OCI-LY1 (cell line): ENCODE results near the gene SLX4.

Experiments used
- H2AFZ ChIP-seq: fragments of 200-600 bp; sonication (generic), shearing (Covaris generic); 2 replicates; pipeline ENCODE4 v1.6.0; 2014; ENCODE audit warnings: antibody characterized with exemption, mild to moderate bottlenecking, low read length
- H3F3A ChIP-seq: fragments of 200-600 bp; sonication (generic), shearing (Covaris generic); 2 replicates; pipeline ENCODE4 v1.6.0; 2014; ENCODE audit warnings: mild to moderate bottlenecking, antibody characterized with exemption, low read length, moderate library complexity; ENCODE audit not compliant: insufficient read depth
- H3K27ac ChIP-seq: fragments of 200-600 bp; sonication (generic); 2 replicates; pipeline ENCODE4 v1.5.1; 2014; ENCODE audit warnings: low read length, mixed run types, mild to moderate bottlenecking, low read depth; ENCODE audit not compliant: poor library complexity, severe bottlenecking
- H3K27me3 ChIP-seq: fragments of 200-600 bp; sonication (generic); 2 replicates; pipeline ENCODE4 v1.6.0; 2014; ENCODE audit warnings: antibody characterized with exemption, mild to moderate bottlenecking, low read length, moderate library complexity; ENCODE audit not compliant: insufficient read depth
- H3K36me3 ChIP-seq: fragments of 200-600 bp; sonication (generic); 2 replicates; pipeline ENCODE4 v1.6.1; 2014; ENCODE audit warnings: mild to moderate bottlenecking, antibody characterized with exemption, low read length, moderate library complexity, mixed read lengths; ENCODE audit not compliant: insufficient read depth
- H3K4me1 ChIP-seq: fragments of 200-600 bp; sonication (generic); 2 replicates; pipeline ENCODE4 v1.5.1; 2014; ENCODE audit warnings: mild to moderate bottlenecking, low read length, moderate library complexity; ENCODE audit not compliant: insufficient read depth, severe bottlenecking
- H3K4me2 ChIP-seq: fragments of 200-600 bp; sonication (generic), shearing (Covaris generic); 2 replicates; pipeline ENCODE4 v1.6.1; 2014; ENCODE audit warnings: low read length
- H3K4me3 ChIP-seq: fragments of 200-600 bp; sonication (generic); 2 replicates; pipeline ENCODE4 v1.5.1; 2014; ENCODE audit warnings: low read length, low read depth, mild to moderate bottlenecking, mixed read lengths; ENCODE audit not compliant: poor library complexity, severe bottlenecking
- H3K79me2 ChIP-seq: fragments of 200-600 bp; shearing (Covaris generic); 2 replicates; pipeline ENCODE4 v1.6.1; 2016; ENCODE audit warnings: mixed run types, low read length, mixed read lengths; ENCODE audit not compliant: insufficient read depth
- H3K9ac ChIP-seq: fragments of 200-600 bp; sonication (generic), shearing (Covaris generic); 2 replicates; pipeline ENCODE4 v1.6.1; 2014; ENCODE audit warnings: mild to moderate bottlenecking, low read length, mixed read lengths
- H3K9me2 ChIP-seq: fragments of 200-600 bp; sonication (generic), shearing (Covaris generic); 2 replicates; pipeline ENCODE4 v1.6.1; 2014; ENCODE audit warnings: low read depth, mild to moderate bottlenecking, low read length, mixed read lengths
- H3K9me3 ChIP-seq: fragments of 200-600 bp; shearing (Covaris generic); 2 replicates; pipeline ENCODE4 v1.6.1; 2014; ENCODE audit warnings: low read length, mixed read lengths
- H4K20me1 ChIP-seq: fragments of 200-600 bp; sonication (generic), shearing (Covaris generic); 2 replicates; pipeline ENCODE4 v1.6.0; 2016; ENCODE audit warnings: mild to moderate bottlenecking, low read length; ENCODE audit not compliant: insufficient read depth
- EZH2 ChIP-seq: fragments of 200-600 bp; sonication (generic), shearing (Covaris generic); IDR thresholded peaks from 2 replicates; pipeline ENCODE4 v1.8.0; 2017; ENCODE audit warnings: borderline replicate concordance, mixed run types, mild to moderate bottlenecking, antibody characterized with exemption, low read length, moderate library complexity, mixed read lengths
- TF ChIP-seq, protein P1 (sequence below): fragments of 200-600 bp; sonication (generic), shearing (Covaris generic); IDR thresholded peaks from 2 replicates; pipeline ENCODE4 v1.5.1; 2017; ENCODE audit warnings: mild to moderate bottlenecking, antibody characterized with exemption, low read length, moderate library complexity, mixed read lengths

SLX4 gene

GRCh38 chr16:3646348-3646920 is 35.0 kb upstream of the SLX4 start:
- H2AFZ ChIP-seq = no peak overlapping the region
- no peak overlapping the region for H3K9ac ChIP-seq
- no peak overlapping the region for H3K4me3 ChIP-seq
- H3K27me3 ChIP-seq = no peaks in the 10 kb centered on the region
- H3K9me2 ChIP-seq = no peaks in the 10 kb centered on the region
- peaks cover 12% of the 10 kb centered on the region; the same call in 1 of the 2 replicates for H3K36me3 ChIP-seq
- peaks cover 9% of the 10 kb centered on the region for H3K4me1 ChIP-seq
- no peaks in the 10 kb centered on the region for H4K20me1 ChIP-seq
- H3K9me3 ChIP-seq = no peaks in the 10 kb centered on the region
- TF ChIP-seq, protein P1, sequence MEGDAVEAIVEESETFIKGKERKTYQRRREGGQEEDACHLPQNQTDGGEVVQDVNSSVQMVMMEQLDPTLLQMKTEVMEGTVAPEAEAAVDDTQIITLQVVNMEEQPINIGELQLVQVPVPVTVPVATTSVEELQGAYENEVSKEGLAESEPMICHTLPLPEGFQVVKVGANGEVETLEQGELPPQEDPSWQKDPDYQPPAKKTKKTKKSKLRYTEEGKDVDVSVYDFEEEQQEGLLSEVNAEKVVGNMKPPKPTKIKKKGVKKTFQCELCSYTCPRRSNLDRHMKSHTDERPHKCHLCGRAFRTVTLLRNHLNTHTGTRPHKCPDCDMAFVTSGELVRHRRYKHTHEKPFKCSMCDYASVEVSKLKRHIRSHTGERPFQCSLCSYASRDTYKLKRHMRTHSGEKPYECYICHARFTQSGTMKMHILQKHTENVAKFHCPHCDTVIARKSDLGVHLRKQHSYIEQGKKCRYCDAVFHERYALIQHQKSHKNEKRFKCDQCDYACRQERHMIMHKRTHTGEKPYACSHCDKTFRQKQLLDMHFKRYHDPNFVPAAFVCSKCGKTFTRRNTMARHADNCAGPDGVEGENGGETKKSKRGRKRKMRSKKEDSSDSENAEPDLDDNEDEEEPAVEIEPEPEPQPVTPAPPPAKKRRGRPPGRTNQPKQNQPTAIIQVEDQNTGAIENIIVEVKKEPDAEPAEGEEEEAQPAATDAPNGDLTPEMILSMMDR = no peak
- no peak for TF ChIP-seq EZH2
- no peaks in the 10 kb centered on the region for H3F3A ChIP-seq
- no peak overlapping the region for H3K27ac ChIP-seq
- no peak overlapping the region for H3K4me2 ChIP-seq
- H3K79me2 ChIP-seq = no peaks in the 10 kb centered on the region

GRCh38 chr16:3645504-3646347 is 34.3 kb upstream of the SLX4 start:
- Histone ChIP-seq H3K4me1 (peaks cover 9% of the 10 kb centered on the region), H3K36me3 (peaks cover 12% of the 10 kb centered on the region; the same call in 1 of the 2 replicates), H3K4me2 (no peak overlapping the region), H3K9me2 (no peaks in the 10 kb centered on the region), H3K4me3 (no peak overlapping the region), H2AFZ (no peak overlapping the region), H3K9me3 (no peaks in the 10 kb centered on the region), H3K9ac (no peak overlapping the region), H4K20me1 (no peaks in the 10 kb centered on the region), H3K27me3 (no peaks in the 10 kb centered on the region), H3F3A (no peaks in the 10 kb centered on the region), H3K27ac (no peak overlapping the region), H3K79me2 (no peaks in the 10 kb centered on the region)
- TF ChIP-seq, protein P1 = no peak
- no peak for TF ChIP-seq EZH2

DNA sequence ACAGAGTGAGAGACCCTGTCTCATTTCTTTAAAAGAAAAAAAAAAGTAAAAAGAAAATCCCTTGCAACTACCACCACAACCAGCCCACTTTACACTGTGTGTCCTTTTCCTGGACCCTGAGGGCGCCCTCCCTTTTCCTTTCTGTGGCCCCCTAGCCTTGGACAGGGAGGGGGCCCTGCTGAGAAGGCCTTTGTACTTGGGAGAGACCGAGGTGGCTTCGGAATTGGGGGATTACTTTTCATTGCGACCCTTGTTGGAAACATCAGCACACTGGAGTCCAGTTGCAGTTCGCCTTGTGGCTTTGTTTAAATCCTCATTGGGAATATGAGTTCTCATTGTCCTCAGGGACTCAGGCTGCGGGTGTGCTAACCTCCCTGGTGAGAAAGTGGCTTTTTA is 33.7 kb upstream of the SLX4 start:
- TF ChIP-seq EZH2 = no peak
- TF ChIP-seq, protein P1 = no peak
- Histone ChIP-seq H3F3A (no peaks in the 10 kb centered on the region), H3K4me3 (no peak overlapping the region), H3K27ac (no peak overlapping the region), H3K4me1 (peaks cover 9% of the 10 kb centered on the region), H3K9me3 (no peaks in the 10 kb centered on the region), H3K9ac (no peak overlapping the region), H3K9me2 (no peaks in the 10 kb centered on the region), H4K20me1 (no peaks in the 10 kb centered on the region), H3K79me2 (no peaks in the 10 kb centered on the region), H3K27me3 (no peaks in the 10 kb centered on the region), H3K36me3 (peaks cover 15% of the 10 kb centered on the region; the same call in 1 of the 2 replicates), H3K4me2 (no peak overlapping the region), H2AFZ (no peak overlapping the region)
